Activated naive CD8-positive, alpha-beta T cell treated with anti-CD3 and anti-CD28 coated beads, Interleukin-2, amount 10 ng/mL, durations not matched to agents 7 days and 5 days (primary cell): ENCODE measurements around the gene COL4A6. TPM values are rescaled to one million over a fixed set of nuclear protein-coding genes. Genes with fewer than 3 reads are reported as not detected.
"Not testable (repeated sequence)": the region's sequence is repeated elsewhere in the genome, so short reads cannot be mapped to it uniquely, and the experiment has no call there.

Experiments
- ATAC-seq: fragments of 150-1000 bp; cut with Tn5 transposase; one replicate; pipeline ENCODE4 v1.10.0; 2021; ENCODE audit warnings: low read depth, moderate library complexity
- POLR2A ChIA-PET: fragments of 350-600 bp; sonication (Branson Sonifier 250); formaldehyde crosslinking; loops from one replicate; lab custom pipeline; 2021; ENCODE audit warnings: antibody characterized with exemption; lab: Charles Lee
- DNase-seq: peaks from one replicate; pipeline ENCODE4 v3.0.0; 2021
- H3K27ac Mint-ChIP-seq: one replicate; pipeline ENCODE4 v1.8.0; 2022; ENCODE audit warnings: mild to moderate bottlenecking, mixed read lengths
- H3K27me3 Mint-ChIP-seq: one replicate; pipeline ENCODE4 v1.8.0; 2022; ENCODE audit warnings: mild to moderate bottlenecking, moderate library complexity, mixed read lengths
- H3K36me3 Mint-ChIP-seq: one replicate; pipeline ENCODE4 v1.8.0; 2021; ENCODE audit warnings: mild to moderate bottlenecking, mixed read lengths
- H3K4me1 Mint-ChIP-seq: one replicate; pipeline ENCODE4 v1.8.0; 2021; ENCODE audit warnings: mixed read lengths
- H3K4me3 Mint-ChIP-seq: one replicate; pipeline ENCODE4 v1.8.0; 2022; ENCODE audit warnings: mild to moderate bottlenecking, moderate library complexity, mixed read lengths
- H3K9me3 Mint-ChIP-seq: one replicate; pipeline ENCODE4 v1.8.0; 2021; ENCODE audit warnings: mixed read lengths
- total RNA-seq, 2 experiments: library from RNA; stranded (reverse); gene quantifications; one replicate each; pipeline ENCODE4 v1.2.3, GENCODE V29; 2021

COL4A6 gene
- total RNA-seq, 2 experiments from 2014 or later = not detected

DNA sequence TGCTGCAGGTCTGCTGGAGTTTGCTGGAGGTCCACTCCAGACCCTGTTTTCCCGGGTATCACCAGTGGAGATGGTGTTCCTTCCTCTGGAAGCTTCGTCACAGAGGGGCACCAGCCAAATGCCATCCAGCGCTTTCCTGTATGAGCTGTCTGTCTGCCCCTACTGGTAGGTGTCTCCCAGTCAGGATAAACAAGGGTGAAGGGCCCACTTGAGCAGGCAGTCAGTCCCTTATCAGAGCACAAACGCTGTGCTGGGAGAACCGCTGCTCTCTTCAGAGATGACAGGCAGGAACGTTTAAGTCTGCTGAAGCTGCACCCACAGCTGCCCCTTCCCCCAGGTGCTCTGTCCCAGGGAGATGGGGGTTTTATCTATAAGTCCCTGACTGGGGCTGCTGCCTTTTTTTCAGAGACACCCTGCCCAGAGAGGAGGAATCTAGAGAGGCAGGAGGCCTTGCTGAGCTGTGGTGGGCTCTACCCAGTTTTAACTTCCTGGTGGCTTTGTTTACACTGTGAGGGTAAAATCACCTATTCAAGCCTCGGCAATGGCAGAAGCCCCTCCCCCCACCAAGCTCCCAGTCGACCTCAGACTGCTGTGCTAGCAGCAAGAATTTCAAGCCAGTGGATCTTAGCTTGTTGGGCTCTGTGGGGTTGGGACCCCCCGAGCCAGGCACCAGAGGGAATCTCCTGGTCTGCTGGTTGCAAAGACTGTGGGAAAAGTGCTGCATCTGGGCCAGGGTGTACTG, 47.1 kb downstream of the COL4A6 start:
- H3K4me3 Mint-ChIP-seq, H3K27ac Mint-ChIP-seq, H3K9me3 Mint-ChIP-seq, H3K27me3 Mint-ChIP-seq, POLR2A ChIA-PET, H3K36me3 Mint-ChIP-seq, H3K4me1 Mint-ChIP-seq, DNase-seq, ATAC-seq: not testable (repeated sequence)

GRCh38 chrX:108384783-108385182, 53.4 kb downstream of the COL4A6 start:
- no peaks in the 10 kb centered on the region for H3K27me3 Mint-ChIP-seq
- no peaks in the 10 kb centered on the region for H3K36me3 Mint-ChIP-seq
- DNase-seq (no peak), ATAC-seq (no peak)
- H3K4me3 Mint-ChIP-seq = no peak overlapping the region
- no peak overlapping the region for H3K27ac Mint-ChIP-seq
- H3K9me3 Mint-ChIP-seq = no peaks in the 10 kb centered on the region
- no peaks in the 10 kb centered on the region for H3K4me1 Mint-ChIP-seq
- POLR2A ChIA-PET = no interaction called here

GRCh38 chrX:108380222-108380621, 58.0 kb downstream of the COL4A6 start:
- H3K4me3 Mint-ChIP-seq = no peak overlapping the region
- no peaks in the 10 kb centered on the region for H3K27me3 Mint-ChIP-seq
- POLR2A ChIA-PET = no interaction called here
- no peak for DNase-seq
- ATAC-seq = no peak
- H3K36me3 Mint-ChIP-seq = no peaks in the 10 kb centered on the region
- no peak overlapping the region for H3K27ac Mint-ChIP-seq
- H3K4me1 Mint-ChIP-seq = no peaks in the 10 kb centered on the region
- H3K9me3 Mint-ChIP-seq = no peaks in the 10 kb centered on the region

- POLR2A ChIA-PET, H3K27me3 Mint-ChIP-seq, DNase-seq, H3K4me3 Mint-ChIP-seq, H3K36me3 Mint-ChIP-seq, H3K9me3 Mint-ChIP-seq, H3K27ac Mint-ChIP-seq, ATAC-seq, H3K4me1 Mint-ChIP-seq: not testable (repeated sequence)
Observed at GRCh38 chrX:108376821-108377220, 61.4 kb downstream of the COL4A6 start.

DNA sequence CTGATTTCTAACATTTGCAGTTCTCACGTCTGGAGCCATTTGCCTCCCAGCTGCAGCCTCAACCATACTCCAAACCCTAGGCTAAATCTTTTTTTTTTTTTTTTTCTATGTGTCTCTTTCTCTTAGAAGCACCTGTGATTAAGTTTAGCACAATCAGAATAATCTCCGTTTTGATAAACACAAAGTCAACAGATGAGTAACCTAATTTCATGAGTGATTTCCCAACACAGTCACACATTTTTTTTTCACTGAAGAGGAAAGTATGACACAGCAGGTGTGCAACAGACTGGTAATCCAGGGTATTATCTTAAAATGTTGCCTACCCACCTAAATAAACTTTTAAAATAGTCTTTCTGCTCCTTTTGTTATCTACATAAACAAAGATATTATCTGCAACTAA, 62.6 kb downstream of the COL4A6 start:
- H3K36me3 Mint-ChIP-seq, DNase-seq, ATAC-seq, POLR2A ChIA-PET, H3K9me3 Mint-ChIP-seq, H3K27ac Mint-ChIP-seq, H3K4me1 Mint-ChIP-seq, H3K27me3 Mint-ChIP-seq, H3K4me3 Mint-ChIP-seq: not testable (repeated sequence)

- no peak for ATAC-seq
- POLR2A ChIA-PET = no interaction called here
- Mint-ChIP-seq H3K27ac (no peak overlapping the region), H3K4me1 (no peaks in the 10 kb centered on the region), H3K4me3 (no peak overlapping the region), H3K9me3 (no peaks in the 10 kb centered on the region), H3K27me3 (no peaks in the 10 kb centered on the region), H3K36me3 (no peaks in the 10 kb centered on the region)
- no peak for DNase-seq
Observed at GRCh38 chrX:108366644-108367406, 71.4 kb downstream of the COL4A6 start.

GRCh38 chrX:108362026-108362425, 76.2 kb downstream of the COL4A6 start:
- H3K9me3 Mint-ChIP-seq = no peaks in the 10 kb centered on the region
- no peak overlapping the region for H3K27ac Mint-ChIP-seq
- H3K4me3 Mint-ChIP-seq = no peak overlapping the region
- H3K4me1 Mint-ChIP-seq = no peaks in the 10 kb centered on the region
- POLR2A ChIA-PET = no interaction called here
- H3K36me3 Mint-ChIP-seq = no peaks in the 10 kb centered on the region
- H3K27me3 Mint-ChIP-seq = no peaks in the 10 kb centered on the region
- DNase-seq (no peak), ATAC-seq (no peak)

- no peak overlapping the region for H3K4me3 Mint-ChIP-seq
- H3K36me3 Mint-ChIP-seq = no peaks in the 10 kb centered on the region
- no peak for DNase-seq
- ATAC-seq = no peak
- H3K27me3 Mint-ChIP-seq = no peaks in the 10 kb centered on the region
- H3K27ac Mint-ChIP-seq = no peak overlapping the region
- POLR2A ChIA-PET = no interaction called here
- no peaks in the 10 kb centered on the region for H3K4me1 Mint-ChIP-seq
- H3K9me3 Mint-ChIP-seq = no peaks in the 10 kb centered on the region
Observed at GRCh38 chrX:108361316-108361715, 76.9 kb downstream of the COL4A6 start.

DNA sequence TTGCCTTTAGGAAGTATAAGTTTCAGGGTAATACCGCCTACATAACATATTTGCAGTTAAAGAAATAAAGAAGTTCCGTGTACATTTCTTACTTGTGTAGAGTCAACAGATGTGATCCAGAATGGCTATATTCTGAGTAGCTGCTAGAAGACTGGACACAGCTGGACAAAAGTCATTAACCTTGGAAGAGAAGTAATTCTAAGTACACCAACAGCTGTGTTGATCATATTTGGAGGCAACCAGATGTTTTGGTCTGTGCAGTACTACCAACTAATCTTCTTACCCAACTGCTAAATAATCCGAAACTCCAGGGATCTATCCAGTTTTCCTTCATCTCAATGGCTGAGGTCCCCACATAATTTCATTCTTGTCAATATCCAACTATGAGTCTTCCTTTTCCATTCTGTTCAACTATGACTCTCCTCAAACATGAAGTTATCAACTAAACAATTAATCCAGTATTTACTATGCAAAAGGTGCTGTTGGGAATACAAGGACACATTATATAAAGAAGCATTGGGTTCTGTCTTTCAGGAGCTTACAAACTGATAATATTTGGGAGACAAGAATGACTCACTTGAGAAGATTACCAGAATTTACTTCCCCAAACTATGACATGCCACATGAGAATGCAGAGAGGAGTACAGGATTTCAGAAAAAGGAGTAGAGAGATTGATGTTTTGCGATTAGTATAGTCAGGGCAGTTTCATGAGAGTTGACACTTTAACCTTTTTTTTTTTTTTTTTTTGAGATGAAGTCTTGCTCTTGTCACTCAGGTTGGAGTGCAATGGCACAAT, 78.2 kb downstream of the COL4A6 start:
- Mint-ChIP-seq H3K4me3 (no peak overlapping the region), H3K9me3 (no peaks in the 10 kb centered on the region), H3K27ac (no peak overlapping the region), H3K27me3 (no peaks in the 10 kb centered on the region), H3K36me3 (no peaks in the 10 kb centered on the region), H3K4me1 (no peaks in the 10 kb centered on the region)
- DNase-seq = no peak
- no peak for ATAC-seq
- POLR2A ChIA-PET = no interaction called here

DNA sequence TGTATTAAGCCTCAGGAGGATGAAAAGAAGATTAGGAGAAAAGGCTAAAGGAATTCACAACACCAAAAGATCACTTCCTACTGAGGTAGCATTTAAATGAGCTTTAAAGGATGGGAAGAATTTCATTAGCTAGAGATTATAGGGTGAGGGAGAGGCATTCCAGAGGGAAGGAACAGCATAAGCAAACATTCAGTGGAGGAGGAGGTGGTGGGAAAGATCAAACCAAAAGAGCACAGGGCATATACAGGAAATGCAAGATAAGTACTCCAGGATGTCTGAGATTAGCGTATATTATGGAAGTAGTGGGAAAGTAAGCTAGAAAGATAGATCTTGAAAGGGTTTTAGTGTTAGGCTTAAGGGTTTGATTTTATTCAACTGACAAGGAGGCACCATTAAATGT, 84.8 kb downstream of the COL4A6 start:
- no peak for DNase-seq
- no peaks in the 10 kb centered on the region for H3K9me3 Mint-ChIP-seq
- H3K27ac Mint-ChIP-seq = no peak overlapping the region
- H3K4me3 Mint-ChIP-seq = no peak overlapping the region
- no peaks in the 10 kb centered on the region for H3K4me1 Mint-ChIP-seq
- no peaks in the 10 kb centered on the region for H3K36me3 Mint-ChIP-seq
- no peaks in the 10 kb centered on the region for H3K27me3 Mint-ChIP-seq
- no peak for ATAC-seq
- POLR2A ChIA-PET = no interaction called here

- H3K4me3 Mint-ChIP-seq = no peak overlapping the region
- no peak overlapping the region for H3K27ac Mint-ChIP-seq
- no peaks in the 10 kb centered on the region for H3K4me1 Mint-ChIP-seq
- ATAC-seq = no peak
- H3K9me3 Mint-ChIP-seq = no peaks in the 10 kb centered on the region
- DNase-seq = no peak
- POLR2A ChIA-PET = no interaction called here
- no peaks in the 10 kb centered on the region for H3K27me3 Mint-ChIP-seq
- H3K36me3 Mint-ChIP-seq = no peaks in the 10 kb centered on the region
Observed at GRCh38 chrX:108349210-108349609, 89.0 kb downstream of the COL4A6 start.

- DNase-seq = no peak
- no peaks in the 10 kb centered on the region for H3K27me3 Mint-ChIP-seq
- H3K9me3 Mint-ChIP-seq = no peaks in the 10 kb centered on the region
- H3K36me3 Mint-ChIP-seq = no peaks in the 10 kb centered on the region
- H3K4me3 Mint-ChIP-seq = no peak overlapping the region
- H3K4me1 Mint-ChIP-seq = no peaks in the 10 kb centered on the region
- POLR2A ChIA-PET = no interaction called here
- H3K27ac Mint-ChIP-seq = no peak overlapping the region
- ATAC-seq = no peak
Observed at GRCh38 chrX:108348525-108348924, 89.7 kb downstream of the COL4A6 start.

- Mint-ChIP-seq H3K4me1 (no peaks in the 10 kb centered on the region), H3K27me3 (no peaks in the 10 kb centered on the region), H3K9me3 (no peaks in the 10 kb centered on the region), H3K27ac (no peak overlapping the region), H3K36me3 (no peaks in the 10 kb centered on the region), H3K4me3 (no peak overlapping the region)
- ATAC-seq (no peak), DNase-seq (no peak)
- POLR2A ChIA-PET = no interaction called here
Observed at GRCh38 chrX:108347800-108348199, 90.4 kb downstream of the COL4A6 start.
